ENCODE data around the gene C1orf167.
"Not testable (repeated sequence)": the region's sequence is repeated elsewhere in the genome, so short reads cannot be mapped to it uniquely, and the experiment has no call there.

C1orf167 gene

DNA sequence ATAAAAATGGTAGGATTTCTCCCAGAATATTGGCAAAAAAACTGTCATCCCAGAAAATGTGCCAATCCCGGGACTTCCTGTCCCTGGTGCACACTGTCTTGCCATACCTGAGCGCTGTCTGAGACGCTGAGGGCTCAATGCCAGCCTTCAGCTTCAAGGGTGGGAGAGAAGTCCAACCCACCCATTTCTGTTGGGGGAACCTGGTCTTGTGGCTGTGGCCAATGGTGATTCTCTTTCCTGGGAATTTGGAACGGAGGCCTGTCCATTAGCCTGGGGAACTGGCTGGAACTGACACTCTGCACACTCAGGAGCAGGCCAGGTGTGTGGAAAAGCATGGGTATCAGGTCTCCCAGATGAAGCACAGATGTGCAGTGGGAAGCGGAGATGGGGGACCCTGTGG is 37.1 kb downstream of the C1orf167 start:
- no peak for DNase-seq

DNA sequence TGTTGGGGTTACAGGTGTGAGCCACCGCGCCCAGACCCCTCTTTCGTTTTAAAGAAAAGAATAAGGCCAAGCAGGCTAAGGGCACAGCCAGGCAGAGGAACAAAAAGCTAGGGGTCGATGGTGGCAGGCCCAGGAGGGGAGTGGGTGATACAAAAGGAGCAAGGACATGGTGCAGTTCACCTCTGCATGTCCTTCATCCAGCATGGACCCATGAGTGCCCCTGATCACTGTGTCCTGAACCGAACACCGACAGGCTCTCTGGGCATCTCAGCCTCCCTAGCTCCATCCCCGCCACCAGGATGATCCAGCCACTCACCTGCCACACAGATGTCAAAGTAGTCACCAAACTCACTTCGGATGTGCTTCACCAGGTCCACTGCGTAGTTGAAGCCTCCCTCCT is 37.9 kb downstream of the C1orf167 start:
- no peak for DNase-seq

GRCh38 chr1:11800391-11800755 is 38.4 kb downstream of the C1orf167 start:
- no peak for DNase-seq

- no peak for DNase-seq
These were observed 38.9 kb downstream of the C1orf167 start for GRCh38 chr1:11800756-11801433.

- DNase-seq, result peak in 1 of 56 donors; percentile 51
These were observed 40.6 kb downstream of the C1orf167 start for GRCh38 chr1:11802616-11802972.

DNA sequence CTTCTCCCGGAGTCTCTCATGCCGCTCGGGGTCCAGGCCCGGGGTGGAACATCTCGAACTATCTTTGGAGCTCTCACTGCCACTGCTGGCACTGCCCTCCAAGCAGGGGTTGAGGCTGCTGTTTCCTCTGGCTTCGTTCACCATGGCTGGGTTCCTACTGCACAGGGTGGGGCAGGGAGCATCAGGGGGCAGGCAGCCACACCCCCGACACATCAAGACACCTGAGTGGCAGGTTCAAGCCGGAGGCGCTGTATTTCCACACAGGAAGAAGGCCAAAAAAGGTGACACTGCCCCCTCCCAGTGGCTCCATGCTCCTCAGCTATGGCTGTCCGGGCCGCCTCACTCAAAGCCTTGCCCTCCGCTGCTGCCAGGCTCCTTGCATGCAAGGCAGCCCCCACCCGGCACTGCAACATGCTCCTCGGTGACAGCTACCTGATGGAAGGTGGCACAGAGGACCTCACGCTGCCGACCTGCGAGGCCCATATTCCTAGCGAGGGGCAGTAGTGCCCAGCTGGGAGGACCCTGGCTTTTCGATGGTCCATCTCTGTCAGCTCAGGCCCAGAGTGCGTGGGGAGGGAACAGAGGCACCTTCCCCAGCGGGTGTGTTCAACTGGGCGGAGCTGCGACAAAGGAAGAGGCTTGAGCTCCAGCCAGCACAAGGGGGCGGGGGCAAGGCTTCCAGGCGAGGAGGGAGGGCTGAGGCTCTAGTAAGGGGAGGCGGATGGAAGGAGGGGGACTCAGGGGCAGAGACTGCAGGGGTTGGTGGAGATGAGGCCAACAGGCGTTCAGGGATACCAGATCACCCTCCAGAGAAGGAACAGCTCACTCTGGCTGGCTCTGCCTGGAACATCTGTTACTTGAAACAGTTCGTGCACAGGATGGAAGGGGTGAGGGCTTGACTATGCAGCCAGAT is 41.2 kb downstream of the C1orf167 start:
- peak in 46 of 56 donors; percentile 6 to 80 (median 52) for DNase-seq

GRCh38 chr1:11803924-11804665 is 42.1 kb downstream of the C1orf167 start:
- not testable (repeated sequence) for DNase-seq

- DNase-seq, result peak in 27 of 56 donors; percentile 7 to 73 (median 36)
These were observed 42.9 kb downstream of the C1orf167 start for GRCh38 chr1:11804666-11805421.

DNA sequence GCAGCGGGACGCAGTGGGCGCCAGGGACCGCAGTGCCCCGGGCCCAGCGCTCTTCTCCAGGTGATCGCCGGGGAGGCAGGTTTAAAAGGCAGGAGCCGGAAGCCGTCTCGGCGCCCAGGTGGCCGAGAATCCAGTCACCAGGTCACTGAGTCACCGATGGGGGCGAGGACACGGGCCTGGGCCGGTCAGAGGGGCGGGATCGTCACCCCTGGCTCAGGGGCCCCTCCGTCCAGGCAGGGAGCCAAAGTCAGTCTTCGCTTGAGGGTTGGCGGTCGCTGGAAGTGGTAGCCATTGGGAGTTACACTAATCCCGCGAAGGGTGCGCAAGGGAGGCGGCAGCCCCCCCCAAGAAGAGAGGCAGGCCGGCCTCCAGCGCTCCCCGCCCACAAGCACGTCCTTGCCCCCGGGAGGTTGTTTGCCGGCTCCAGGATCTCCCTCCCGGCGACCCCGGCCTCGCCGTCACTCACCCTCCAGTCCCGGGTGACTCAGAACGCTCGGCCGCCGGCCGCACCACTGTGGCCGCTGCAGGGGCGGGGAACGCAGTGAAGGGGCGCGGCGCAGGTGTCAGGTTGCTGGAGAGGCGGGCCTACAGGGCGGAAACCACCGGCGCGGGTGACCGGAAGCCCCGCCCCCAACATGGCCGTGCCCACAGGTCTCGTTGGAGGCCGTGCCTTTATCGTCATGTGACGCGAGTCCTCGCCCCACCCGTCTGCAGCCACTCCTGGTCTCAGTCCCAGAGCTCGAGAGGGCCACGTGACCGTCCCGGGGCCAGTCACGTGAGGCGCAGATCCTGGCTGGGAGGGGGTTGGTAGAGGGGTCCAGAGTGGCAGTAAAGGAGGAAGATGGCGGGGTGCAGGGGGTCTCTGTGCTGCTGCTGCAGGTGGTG is 43.7 kb downstream of the C1orf167 start, which contains the start of the genes CLCN6 and MTHFR:
CLCN6 (plus strand) TSS at position 770 of the 885 bp plus-strand sequence; CDS start at position 842, 72 bp downstream.
MTHFR (minus strand) TSS at position 543 of the 885 bp plus-strand sequence. CDS start 2,848 bp downstream, outside the sequence.
- peak; percentile 67 to 99 (median 98) for DNase-seq

GRCh38 chr1:11806307-11806936 is 44.4 kb downstream of the C1orf167 start:
- DNase-seq, result peak in 7 of 56 donors; percentile 43 to 65 (median 49)

GRCh38 chr1:11807133-11807532 is 45.1 kb downstream of the C1orf167 start:
- DNase-seq, result no peak

- DNase-seq, result no peak
These were observed 51.0 kb downstream of the C1orf167 start for GRCh38 chr1:11813021-11813420.

DNA sequence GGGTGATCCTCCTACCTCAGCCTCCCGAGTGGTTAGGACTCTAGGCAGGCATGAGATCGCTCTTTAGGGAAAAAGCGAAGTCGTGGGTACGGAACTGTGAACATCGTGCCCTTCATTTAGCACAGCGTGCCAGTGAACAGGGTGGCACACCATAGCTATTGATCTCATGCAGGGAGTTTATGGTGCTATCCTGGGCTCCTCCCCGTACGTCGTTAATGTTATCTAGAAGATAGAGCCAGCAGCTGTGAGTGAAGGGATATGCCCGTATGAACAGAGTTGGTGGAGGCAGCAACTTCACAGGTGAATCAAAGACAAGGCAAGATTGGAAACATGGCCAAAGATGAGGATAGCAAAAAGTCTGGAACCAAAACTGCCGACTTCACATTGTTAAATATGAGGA is 55.2 kb downstream of the C1orf167 start:
- DNase-seq, result no peak

DNA sequence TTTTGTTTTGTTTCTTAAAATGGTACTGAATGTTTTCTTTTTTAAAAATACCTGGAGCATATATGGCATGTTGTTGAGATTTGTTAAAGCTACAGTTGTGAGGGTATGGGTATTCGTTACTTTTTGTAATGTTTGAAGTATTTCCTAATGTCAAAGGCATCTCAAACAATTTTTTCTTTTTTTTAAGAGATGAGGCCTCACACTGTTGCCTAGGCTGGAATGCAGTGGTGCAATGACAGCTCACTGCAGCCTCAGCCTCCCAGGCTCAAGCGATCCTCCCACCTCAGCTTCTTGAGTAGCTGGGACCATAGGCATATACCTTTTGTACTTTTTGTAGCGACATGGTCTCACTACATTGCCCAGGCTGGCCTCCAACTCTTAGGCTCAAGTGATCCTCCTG is 60.1 kb downstream of the C1orf167 start:
- DNase-seq, result no peak

DNA sequence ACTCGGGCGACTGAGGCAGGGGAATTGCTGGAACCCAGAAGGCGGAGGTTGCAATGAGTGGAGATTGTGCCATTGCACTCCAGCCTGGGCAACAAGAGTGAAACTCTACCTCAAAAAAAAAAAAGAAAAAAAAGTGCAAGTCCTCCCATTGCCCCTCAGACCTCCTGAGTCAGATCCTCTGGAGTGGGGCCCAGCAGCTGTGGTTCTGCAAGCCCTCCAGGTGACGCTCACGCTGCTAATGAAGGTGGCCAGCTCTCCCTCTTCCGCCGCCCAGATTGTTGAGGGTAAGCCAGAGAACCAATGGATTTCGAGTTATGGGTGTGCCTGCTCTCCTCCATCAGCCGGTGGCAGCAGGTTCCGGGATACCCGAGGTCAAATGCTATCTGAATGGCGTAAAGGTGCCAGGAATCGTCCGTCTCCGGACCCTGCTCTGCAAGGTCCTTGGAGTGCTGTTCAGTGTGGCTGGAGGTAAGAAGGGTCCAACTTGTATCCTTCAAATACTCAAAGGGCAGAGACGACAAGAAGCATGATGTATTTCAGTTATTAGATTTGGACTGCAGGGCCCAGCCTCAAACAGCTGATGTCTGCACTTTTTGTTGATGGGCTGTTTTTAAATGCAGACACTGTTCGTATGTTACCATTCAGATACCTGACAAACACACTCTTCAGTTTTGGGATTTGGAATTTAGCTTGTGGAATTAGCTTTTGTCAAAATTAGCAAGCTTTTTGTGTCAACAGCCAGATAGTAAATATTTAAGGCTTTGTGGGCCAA is 61.6 kb downstream of the C1orf167 start:
- DNase-seq, result no peak

DNA sequence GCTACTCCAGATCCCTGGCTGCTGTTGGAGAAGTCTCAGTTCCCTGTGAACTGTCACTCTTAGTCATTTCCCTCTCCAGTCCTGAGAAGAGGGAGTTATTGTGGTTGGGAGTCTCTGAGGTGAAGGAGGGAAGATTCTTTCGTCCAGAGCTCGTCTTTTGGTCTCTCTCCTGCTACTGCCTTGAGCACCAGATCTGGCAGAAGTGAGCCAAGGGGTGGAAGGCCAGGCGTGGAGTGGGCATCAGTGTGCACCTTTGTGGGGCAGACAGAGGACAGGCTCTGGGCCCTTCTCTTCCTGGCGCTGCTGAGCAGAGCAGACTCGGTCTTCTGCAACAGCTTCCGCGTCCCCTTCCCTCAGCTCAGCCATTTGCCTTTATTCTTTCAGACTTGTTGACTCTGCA is 63.1 kb downstream of the C1orf167 start:
- no peak for DNase-seq

- no peak for DNase-seq
These were observed 65.0 kb downstream of the C1orf167 start for GRCh38 chr1:11826946-11827345.

DNA sequence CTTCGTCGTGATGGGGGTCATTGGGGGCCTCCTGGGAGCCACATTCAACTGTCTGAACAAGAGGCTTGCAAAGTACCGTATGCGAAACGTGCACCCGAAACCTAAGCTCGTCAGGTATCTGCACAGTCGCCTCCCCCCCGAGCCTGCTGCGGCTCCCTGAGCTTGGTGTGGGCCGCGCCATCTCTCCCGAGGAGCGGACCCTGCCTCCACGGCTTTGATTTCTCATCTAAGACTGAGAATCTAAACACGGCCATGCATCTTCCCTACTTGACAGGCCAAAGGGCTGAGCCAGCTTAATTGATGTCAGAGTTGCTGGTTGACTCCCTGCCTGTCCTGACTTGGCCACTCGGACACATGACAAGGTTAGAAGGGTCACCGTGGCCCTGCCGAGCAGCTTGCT is 66.5 kb downstream of the C1orf167 start:
- DNase-seq, result no peak

Measured in nucleus accumbens (tissue), 56 donors.